Hematopoietic multipotent progenitor cell treated with erythropoietin and hydrocortisone succinate and interleukin-3 and kit ligand, for 4 days (in vitro differentiated cells): ENCODE results near the gene MATCAP1.
A peak's percentile ranks its signal among the peaks of the same experiment; 100 is the strongest.

Experiments
- DNase-seq: peaks from one replicate; pipeline ENCODE4 v3.0.0-alpha.2; 2015

MATCAP1 gene

DNA sequence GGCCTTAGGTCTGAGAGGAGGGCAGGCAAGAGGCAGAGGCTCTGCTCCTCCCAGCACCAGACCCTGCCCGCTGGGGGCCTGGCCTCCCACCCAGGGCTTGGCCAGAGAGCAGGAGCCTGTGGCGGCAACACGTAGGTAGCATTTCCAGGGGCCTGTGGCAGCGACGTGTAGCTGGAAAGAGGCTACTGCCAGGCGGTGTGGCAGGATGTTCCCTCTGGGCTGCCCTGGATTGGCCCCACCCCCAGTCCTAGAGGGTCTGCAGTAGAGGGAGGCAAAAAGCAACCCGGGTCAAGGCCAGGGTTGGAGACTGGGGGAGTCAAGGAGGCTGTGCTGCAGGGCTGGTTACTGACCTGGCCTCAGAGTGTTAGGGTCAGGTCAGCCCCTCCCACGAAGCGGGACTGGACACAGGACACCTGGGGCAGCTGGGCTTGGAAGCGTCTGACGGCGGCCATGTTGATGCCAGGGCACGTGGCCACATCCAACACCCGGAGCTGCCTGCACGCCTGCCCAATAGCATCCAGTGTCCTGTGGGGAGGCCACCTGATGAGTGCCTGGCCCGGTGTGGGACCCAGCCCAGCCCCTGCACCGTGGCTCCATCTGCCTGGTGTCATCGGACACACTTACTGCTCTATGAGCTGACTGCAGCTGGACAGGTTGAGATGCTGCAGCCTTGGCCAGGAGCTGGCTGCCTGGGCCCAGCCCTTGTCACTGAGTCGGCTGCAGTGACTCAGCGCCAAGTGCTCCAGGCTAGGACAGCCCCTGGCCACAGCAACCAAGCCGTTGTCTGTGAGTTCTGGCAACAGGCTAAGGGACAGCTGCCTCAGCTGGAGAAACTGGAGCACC lies 23.7 kb upstream of the MATCAP1 start:
- no peak for DNase-seq

GRCh38 chr16:67206838-67207248 lies 23.1 kb upstream of the MATCAP1 start:
- no peak for DNase-seq

- no peak for DNase-seq
Measured at GRCh38 chr16:67206129-67206837, 22.5 kb upstream of the MATCAP1 start.

DNA sequence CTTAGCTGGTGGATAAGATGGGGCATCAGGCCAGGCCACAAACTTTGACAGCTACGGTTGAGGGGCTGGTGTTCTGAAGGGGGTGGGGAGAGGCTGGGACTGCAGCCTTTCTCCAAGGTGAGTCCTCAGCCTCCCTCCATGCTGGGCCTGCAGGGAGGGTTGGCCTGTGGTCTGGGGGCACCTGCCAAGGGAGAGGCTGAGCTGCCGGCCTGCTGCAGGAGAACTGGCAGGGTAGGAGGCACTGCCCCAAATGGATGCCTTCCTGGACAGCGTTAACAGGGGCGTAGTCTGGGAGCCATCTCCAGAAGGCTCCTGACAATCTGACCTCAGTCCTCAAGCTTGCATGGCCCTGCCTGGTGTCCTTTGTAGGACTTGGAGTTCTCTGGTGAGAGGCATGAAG lies 20.3 kb upstream of the MATCAP1 start:
- no peak for DNase-seq

DNA sequence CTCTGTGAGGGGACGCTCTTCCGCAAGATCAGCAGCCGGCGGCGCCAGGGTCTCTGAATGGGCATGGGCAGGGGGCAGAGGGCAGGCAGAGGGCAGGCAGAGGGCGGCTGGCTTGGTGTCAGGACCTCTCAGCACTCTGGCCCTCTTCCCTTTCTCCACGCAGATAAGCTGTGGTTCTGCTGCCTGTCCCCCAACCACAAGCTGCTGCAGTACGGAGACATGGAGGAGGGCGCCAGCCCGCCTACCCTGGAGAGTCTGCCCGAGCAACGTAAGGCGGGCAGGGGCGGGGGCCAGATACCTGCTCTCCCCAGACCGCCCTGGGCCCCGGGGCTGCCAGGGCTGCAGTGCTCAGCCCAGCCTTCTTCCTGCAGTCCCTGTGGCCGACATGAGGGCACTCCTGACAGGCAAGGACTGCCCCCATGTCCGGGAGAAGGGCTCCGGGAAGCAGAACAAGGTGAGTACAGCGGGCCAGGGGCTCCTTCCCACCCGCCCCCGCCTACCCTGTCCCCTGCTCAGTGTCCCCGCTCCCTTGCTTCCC lies 19.3 kb upstream of the MATCAP1 start:
- no peak for DNase-seq

GRCh38 chr16:67202426-67202825 lies 18.7 kb upstream of the MATCAP1 start:
- DNase-seq, result no peak

DNA sequence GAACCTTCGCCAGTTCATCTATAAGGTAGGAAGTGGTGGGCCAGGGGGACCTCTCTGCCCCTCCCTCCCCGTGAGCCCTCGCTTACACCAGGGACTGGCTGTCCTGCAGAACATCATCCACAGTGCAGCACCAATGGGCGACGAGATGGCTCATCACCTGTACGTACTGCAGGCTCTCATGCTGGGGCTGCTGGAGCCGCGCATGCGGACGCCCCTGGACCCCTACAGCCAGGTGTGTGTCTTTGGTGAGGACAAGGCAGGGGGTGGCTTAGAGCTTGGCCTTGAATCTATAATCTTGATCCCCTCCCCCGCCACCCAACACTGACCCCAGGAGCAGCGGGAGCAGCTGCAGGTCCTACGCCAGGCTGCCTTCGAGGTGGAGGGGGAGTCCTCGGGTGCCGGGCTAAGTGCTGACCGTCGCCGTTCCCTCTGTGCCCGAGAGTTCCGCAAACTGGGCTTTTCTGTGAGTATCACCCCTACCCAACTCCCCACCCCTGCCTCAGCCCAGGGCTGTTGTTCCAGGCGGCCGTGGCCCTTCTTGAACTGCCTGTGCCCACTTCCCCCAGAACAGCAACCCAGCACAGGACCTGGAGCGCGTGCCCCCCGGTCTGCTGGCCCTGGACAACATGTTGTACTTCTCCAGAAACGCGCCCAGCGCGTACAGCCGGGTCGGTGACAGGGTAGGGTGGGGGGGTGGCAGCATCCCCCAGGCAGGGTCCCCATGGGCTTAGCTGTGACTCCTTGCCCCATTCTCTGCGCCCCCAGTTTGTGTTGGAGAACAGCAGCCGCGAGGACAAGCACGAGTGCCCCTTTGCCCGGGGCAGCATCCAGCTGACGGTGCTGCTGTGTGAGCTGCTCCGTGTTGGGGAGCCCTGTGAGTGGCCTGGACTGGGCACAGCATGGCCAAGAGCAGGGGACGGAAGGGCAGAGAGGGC lies 17.9 kb upstream of the MATCAP1 start:
- no peak for DNase-seq

GRCh38 chr16:67200491-67200890 lies 16.7 kb upstream of the MATCAP1 start:
- no peak for DNase-seq

GRCh38 chr16:67199808-67200198 lies 16.0 kb upstream of the MATCAP1 start:
- DNase-seq, result no peak

DNA sequence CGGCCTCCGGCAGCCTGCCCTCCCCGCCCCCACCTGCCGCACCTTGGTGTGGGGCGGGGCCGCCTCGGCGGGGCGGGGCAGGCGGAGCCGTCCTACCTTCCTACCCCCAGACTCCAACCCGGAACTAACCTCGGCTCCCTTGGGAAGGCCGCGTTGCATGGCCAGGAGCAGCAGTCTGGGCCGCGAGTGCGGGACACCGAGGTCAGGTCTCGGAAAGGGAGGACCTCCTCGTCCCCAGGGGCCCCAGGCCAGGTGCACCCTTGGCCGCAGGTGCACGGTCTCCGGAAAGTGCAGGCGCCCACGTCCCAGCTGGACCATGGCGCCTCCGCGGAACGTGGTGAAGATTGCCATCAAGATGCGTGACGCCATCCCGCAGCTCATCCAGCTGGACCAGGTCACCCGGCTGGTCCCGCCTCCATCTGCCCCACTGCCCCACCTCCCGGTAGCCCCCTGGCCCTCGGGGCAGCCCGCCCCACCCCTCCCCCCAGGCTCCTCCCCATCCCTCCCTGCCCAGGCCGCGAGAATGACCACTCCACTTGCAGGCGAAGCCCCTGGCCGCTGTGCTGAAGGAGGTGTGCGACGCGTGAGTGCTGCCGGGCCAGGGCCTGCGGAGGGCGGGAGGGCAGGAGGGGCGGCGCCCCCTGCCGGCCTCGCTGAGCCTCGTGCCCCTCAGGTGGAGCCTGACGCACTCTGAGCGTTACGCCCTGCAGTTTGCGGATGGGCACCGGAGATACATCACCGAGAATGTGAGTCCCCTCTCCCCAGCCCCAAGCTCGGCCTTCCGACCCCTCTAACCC lies 15.4 kb upstream of the MATCAP1 start, which contains the start of gene ELMO3:
TSS of gene ELMO3 (plus strand) at position 121 of the 797 bp plus-strand sequence. CDS start at position 317, 196 bp downstream.
- no peak for DNase-seq

DNA sequence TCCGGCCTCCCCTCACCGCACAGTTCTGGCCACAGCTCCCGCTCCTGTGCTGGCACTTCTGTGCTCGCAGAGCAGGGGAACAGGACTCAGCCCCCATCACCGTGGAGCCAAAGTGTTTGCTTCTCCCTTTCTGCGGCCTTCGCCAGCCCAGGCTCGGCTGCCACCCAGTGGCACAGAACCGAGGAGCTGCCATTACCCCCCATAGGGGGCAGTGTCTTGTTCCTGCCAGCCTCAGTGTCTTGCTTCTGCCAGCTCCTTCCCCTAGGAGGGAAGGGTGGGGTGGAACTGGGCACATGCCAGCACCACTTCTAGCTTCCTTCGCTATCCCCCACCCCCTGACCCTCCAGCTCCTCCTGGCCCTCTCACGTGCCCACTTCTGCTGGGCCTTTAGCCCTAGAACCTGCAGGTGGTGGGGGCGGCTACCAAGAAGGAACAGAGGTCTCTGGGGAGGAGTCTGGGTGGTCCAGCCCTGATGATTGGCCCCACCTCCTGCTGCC lies 14.5 kb upstream of the MATCAP1 start:
- peak; percentile 83 for DNase-seq

GRCh38 chr16:67197704-67198103 lies 13.9 kb upstream of the MATCAP1 start:
- DNase-seq, result no peak

- DNase-seq, result no peak
Measured at GRCh38 chr16:67196881-67197280, 13.1 kb upstream of the MATCAP1 start.

DNA sequence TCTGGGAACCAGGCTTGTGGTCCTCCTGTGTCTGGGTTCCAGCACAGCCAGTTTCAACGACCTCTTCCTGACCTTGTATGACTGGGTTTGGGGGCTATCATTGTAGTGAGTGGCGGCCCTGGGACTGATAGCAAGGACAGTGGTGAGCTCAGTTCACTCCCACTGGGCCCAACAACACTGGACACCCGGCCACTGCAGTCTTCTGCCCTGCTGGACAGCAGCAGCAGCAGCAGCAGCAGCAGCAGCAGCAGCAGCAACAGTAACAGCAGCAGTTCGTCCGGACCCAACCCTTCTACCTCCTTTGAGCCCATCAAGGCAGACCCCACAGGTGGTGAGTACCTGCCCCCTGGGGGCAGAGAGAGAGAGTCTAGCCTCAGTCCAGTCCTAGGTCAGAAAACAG lies 11.9 kb upstream of the MATCAP1 start:
- DNase-seq, result no peak

GRCh38 chr16:67194260-67194659 lies 10.5 kb upstream of the MATCAP1 start:
- DNase-seq, result peak; percentile 68

GRCh38 chr16:67193536-67193935 lies 9.8 kb upstream of the MATCAP1 start:
- DNase-seq, result no peak

DNA sequence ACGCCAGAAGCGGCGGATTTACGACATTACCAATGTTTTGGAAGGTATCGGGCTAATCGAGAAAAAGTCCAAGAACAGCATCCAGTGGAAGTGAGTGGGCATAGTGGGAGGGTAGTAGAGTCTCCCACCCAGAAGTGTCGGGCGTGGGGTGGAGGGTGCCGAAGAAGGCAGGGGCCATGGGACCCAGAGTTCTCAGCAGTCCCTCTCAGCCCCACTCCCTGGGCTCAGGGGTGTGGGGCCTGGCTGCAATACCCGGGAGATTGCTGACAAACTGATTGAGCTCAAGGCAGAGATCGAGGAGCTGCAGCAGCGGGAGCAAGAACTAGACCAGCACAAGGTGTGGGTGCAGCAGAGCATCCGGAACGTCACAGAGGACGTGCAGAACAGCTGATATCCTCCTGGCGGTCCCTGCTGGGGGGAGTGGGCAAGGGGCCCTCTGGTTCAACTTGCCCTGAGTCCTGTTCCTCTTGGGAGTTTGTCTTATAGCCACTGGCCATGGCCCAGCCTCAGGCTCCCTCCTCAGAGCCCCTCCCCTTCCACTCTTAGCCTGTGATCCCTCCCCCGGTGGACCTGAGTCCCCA lies 9.1 kb upstream of the MATCAP1 start:
- DNase-seq, result no peak

- peak; percentile 97 for DNase-seq
Measured at GRCh38 chr16:67191995-67192681, 8.4 kb upstream of the MATCAP1 start, which contains the start of gene E2F4. TSS of gene E2F4 (plus strand) at chr16:67192155. CDS start at chr16:67192228, 73 bp downstream.

DNA sequence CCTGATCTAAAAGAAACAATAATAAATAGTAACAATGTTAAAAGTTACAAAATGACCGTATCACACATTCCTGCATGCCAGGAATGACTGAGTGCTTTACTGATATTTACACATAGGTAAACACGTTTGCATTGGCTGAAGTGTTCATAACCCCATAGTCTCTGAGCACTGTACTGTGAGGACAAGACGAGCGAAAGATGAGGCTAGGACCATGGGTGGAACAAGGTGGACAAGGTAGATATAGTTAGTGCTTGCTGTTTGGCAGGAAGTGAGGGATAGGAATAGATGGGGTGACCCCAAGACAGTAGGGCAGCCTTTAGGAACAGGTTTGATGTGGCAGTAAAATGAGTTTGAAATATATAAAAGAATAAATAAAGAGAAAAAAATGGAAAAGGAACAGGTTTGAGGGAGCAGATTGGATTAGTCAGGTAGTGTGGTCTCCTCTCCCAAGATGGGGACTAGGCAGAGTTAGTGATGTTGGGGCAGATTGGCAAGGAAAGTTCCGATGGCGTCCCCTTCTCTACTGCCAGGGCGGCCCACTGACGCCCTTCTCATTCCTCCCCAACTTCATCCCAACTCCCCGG lies 7.7 kb upstream of the MATCAP1 start:
- no peak for DNase-seq
